Upper lobe of right lung (tissue), 1 donor: Measurements from ENCODE around the gene AHI1. TPM values are rescaled to one million over a fixed set of nuclear protein-coding genes. Genes with fewer than 3 reads are reported as not detected.
"Not testable (repeated sequence)": the region's sequence is repeated elsewhere in the genome, so short reads cannot be mapped to it uniquely, and the experiment has no call there.

Experiments used
- ATAC-seq: fragments of 200-7000 bp; cut with Tn5 transposase; one replicate; pipeline ENCODE4 v1.9.1; 2020; ENCODE audit warnings: mild to moderate bottlenecking, moderate library complexity
- DNase-seq: peaks from one replicate; pipeline ENCODE4 v3.0.0-alpha.2; 2020
- H3K27ac ChIP-seq: fragments of 200-600 bp; one replicate; pipeline ENCODE4 v1.8.0; 2022
- H3K27me3 ChIP-seq: fragments of 200-600 bp; one replicate; pipeline ENCODE4 v1.8.0; 2022; ENCODE audit warnings: mild to moderate bottlenecking
- H3K36me3 ChIP-seq: fragments of 200-600 bp; one replicate; pipeline ENCODE4 v1.8.0; 2022
- H3K4me1 ChIP-seq: fragments of 200-600 bp; one replicate; pipeline ENCODE4 v1.8.0; 2022
- H3K4me3 ChIP-seq: fragments of 200-600 bp; one replicate; pipeline ENCODE4 v1.8.0; 2022; ENCODE audit warnings: mild to moderate bottlenecking
- H3K9me3 ChIP-seq: fragments of 200-600 bp; one replicate; pipeline ENCODE4 v1.8.0; 2022
- CTCF ChIP-seq: fragments of 200-600 bp; IDR thresholded peaks from one replicate; pipeline ENCODE4 v1.8.0; 2022; ENCODE audit warnings: antibody characterized with exemption
- intact Hi-C: fragments of 100-400 bp; cut with DNase I; formaldehyde crosslinking; loops from one replicate; pipeline ENCODE4 v1.11.0; 2022
- total RNA-seq: library from RNA; stranded (reverse); fragmentation: NEBNext Ultra II Directional; extraction: Animal tissue kit (Norgen Biotek cat#: 25700); gene quantifications from one replicate; pipeline ENCODE4 v1.2.1, GENCODE V29; 2021
- donor health status: DM: no; HTN: yes; CAD: no; lungs with severe emphysema.

Gene AHI1
- total RNA-seq, 1 donor from 2014 or later: 33.4 TPM

- no peak overlapping the region for H3K27ac ChIP-seq
- ATAC-seq: no peak
- DNase-seq: no peak
- H3K4me3 ChIP-seq: no peak overlapping the region
- H3K4me1 ChIP-seq: peaks cover 9% of the 10 kb centered on the region
- no peak for TF ChIP-seq CTCF
- peaks cover 26% of the 10 kb centered on the region for H3K36me3 ChIP-seq
- no peaks in the 10 kb centered on the region for H3K27me3 ChIP-seq
- intact Hi-C loops: no loop called here
- no peaks in the 10 kb centered on the region for H3K9me3 ChIP-seq
Observed at GRCh38 chr6:135493218-135493961, 4.2 kb downstream of the AHI1 start.

DNA sequence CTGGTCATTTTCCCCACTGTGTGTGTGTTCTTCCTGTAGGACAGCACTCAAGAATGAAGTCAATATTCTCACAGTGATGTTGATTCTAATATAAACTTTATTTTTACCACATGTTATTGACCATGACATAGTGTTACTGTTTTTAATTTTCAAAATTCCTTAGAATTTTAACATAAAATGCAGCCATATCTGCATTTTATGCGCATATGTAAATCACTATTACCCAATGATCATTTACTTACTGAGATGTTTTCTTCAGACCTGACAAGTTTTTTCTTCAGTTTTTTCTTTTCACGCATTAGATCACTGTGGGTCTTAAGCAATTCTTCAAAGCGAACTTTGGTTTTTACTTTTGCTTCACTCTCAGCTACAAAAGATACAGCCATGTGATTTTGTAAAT, 7.2 kb downstream of the AHI1 start:
- Histone ChIP-seq H3K4me3 (no peak overlapping the region), H3K27ac (no peak overlapping the region), H3K4me1 (no peaks in the 10 kb centered on the region), H3K9me3 (no peaks in the 10 kb centered on the region), H3K36me3 (peaks cover 34% of the 10 kb centered on the region), H3K27me3 (no peaks in the 10 kb centered on the region)
- intact Hi-C loops: no loop called here
- ATAC-seq: no peak
- no peak for DNase-seq
- no peak for TF ChIP-seq CTCF

- no peaks in the 10 kb centered on the region for H3K4me1 ChIP-seq
- H3K4me3 ChIP-seq: no peak overlapping the region
- intact Hi-C loops: no loop called here
- H3K27ac ChIP-seq: no peak overlapping the region
- ATAC-seq: no peak
- peaks cover 34% of the 10 kb centered on the region for H3K36me3 ChIP-seq
- TF ChIP-seq CTCF: no peak
- no peaks in the 10 kb centered on the region for H3K27me3 ChIP-seq
- peaks cover 9% of the 10 kb centered on the region for H3K9me3 ChIP-seq
- no peak for DNase-seq
Observed at GRCh38 chr6:135488023-135488422, 9.5 kb downstream of the AHI1 start.

DNA sequence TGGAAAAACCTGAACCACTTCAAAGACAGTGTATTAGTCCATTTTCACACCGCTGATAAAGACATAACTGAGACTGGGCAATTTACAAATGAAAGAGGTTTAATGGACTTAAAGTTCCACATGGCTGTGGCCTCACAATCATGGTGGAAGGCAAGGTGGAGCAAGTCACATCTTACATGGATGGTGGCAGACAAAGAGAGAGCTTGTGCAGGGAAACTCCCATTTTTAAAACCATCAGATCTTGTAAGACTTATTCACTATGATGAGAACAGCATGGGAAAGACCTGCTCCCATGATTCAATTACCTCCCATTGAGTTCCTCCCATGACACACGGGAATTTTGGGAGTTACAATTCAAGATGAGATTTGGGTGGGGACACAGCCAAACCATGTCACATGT, 13.6 kb downstream of the AHI1 start:
- H3K27ac ChIP-seq, H3K27me3 ChIP-seq, DNase-seq, H3K4me3 ChIP-seq, H3K4me1 ChIP-seq, intact Hi-C loops, ATAC-seq: not testable (repeated sequence)
- Histone ChIP-seq H3K36me3 (peaks cover 11% of the 10 kb centered on the region), H3K9me3 (peaks cover 28% of the 10 kb centered on the region)

GRCh38 chr6:135481783-135482369, 15.7 kb downstream of the AHI1 start:
- no peak overlapping the region for H3K27ac ChIP-seq
- intact Hi-C loops: no loop called here
- peaks cover 28% of the 10 kb centered on the region for H3K9me3 ChIP-seq
- ATAC-seq (no peak), DNase-seq (no peak)
- TF ChIP-seq CTCF: no peak
- H3K27me3 ChIP-seq: no peaks in the 10 kb centered on the region
- H3K36me3 ChIP-seq: peaks cover 6% of the 10 kb centered on the region
- H3K4me3 ChIP-seq: no peak overlapping the region
- H3K4me1 ChIP-seq: no peaks in the 10 kb centered on the region

DNA sequence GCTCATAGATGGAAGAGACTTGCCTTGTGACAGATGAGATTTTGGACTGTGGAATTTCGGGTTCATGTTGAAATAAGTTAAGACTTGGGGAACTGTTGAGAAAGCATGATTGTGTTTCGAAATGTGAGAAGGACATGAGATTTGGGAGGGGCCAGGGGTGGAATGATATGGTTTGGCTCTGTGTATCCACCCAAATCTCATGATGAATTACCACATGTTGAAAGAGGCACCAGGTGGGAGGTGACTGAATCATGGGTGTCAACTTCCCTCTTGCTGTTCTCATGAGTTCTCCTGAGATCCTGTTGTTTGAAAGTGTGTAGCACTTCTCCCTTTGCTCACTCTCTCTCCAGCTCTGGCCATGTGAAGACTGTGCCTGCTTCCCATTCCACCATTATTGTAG, 17.9 kb downstream of the AHI1 start:
- no peaks in the 10 kb centered on the region for H3K27me3 ChIP-seq
- no peak overlapping the region for H3K4me3 ChIP-seq
- H3K27ac ChIP-seq: no peak overlapping the region
- intact Hi-C loops: no loop called here
- no peaks in the 10 kb centered on the region for H3K36me3 ChIP-seq
- TF ChIP-seq CTCF: no peak
- ATAC-seq (peak; percentile 85), DNase-seq (no peak)
- peaks cover 28% of the 10 kb centered on the region for H3K9me3 ChIP-seq
- no peaks in the 10 kb centered on the region for H3K4me1 ChIP-seq
